ENCODE data around the gene SNX25.

DNA sequence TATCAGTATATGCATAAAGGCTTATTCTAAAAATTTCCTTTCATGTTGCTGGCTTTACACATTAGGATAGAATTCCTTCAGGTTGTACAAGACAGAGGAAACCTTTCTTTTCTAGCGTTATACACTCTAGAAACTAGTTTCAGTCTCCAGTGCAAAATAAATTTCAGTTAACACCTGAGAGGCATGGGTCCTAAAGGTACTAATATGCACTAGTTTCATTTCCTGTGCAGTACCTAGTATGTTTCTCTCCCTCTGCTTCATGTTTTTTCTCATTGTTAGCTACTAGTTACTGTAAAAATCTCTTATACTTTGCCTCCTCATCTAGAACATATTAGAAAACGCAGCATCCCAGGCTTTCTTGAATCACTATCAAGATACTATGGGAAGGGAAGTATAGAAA lies 54.0 kb downstream of the SNX25 start:
- TF ChIP-seq POLR2AphosphoS5 (IDR thresholded peaks at IDR 0.05) (no peak), POLR2A (IDR thresholded peaks at IDR 0.05; ENCODE audit: low read depth) (no peak)
- TF ChIP-seq, protein P1, sequence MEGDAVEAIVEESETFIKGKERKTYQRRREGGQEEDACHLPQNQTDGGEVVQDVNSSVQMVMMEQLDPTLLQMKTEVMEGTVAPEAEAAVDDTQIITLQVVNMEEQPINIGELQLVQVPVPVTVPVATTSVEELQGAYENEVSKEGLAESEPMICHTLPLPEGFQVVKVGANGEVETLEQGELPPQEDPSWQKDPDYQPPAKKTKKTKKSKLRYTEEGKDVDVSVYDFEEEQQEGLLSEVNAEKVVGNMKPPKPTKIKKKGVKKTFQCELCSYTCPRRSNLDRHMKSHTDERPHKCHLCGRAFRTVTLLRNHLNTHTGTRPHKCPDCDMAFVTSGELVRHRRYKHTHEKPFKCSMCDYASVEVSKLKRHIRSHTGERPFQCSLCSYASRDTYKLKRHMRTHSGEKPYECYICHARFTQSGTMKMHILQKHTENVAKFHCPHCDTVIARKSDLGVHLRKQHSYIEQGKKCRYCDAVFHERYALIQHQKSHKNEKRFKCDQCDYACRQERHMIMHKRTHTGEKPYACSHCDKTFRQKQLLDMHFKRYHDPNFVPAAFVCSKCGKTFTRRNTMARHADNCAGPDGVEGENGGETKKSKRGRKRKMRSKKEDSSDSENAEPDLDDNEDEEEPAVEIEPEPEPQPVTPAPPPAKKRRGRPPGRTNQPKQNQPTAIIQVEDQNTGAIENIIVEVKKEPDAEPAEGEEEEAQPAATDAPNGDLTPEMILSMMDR (IDR thresholded peaks at IDR 0.05), result no peak

Measured in esophagus muscularis mucosa (tissue), 3 donors.